Prostate gland (tissue), 2 donors: Measurements from ENCODE around the gene NECTIN4.
A peak's percentile ranks its signal among the peaks of the same experiment; 100 is the strongest.

Source experiments
- CTCF ChIP-seq, 4 experiments: fragments of 200-600 bp in 2 of 4; fragments of 450-650 bp in 2 of 4; sonication (generic) in 2 of 4; IDR thresholded peaks; 1 replicate in 3 of 4; 2 replicates in 1 of 4; pipeline ENCODE4 v1.5.1; 2016 to 2019; ENCODE audit warnings: antibody characterized with exemption in 4 of 4, mild to moderate bottlenecking in 2 of 4, moderate library complexity in 2 of 4
- POLR2A ChIP-seq: fragments of 450-650 bp; IDR thresholded peaks from one replicate; pipeline ENCODE4 v1.6.1; 2016; ENCODE audit warnings: antibody characterized with exemption, mild to moderate bottlenecking

- peak; percentile 73 for TF ChIP-seq POLR2A
- TF ChIP-seq CTCF (IDR thresholded peaks at IDR 0.05) = peak in 2 of 4 experiments; percentile 11 to 19
These were observed 50.7 kb downstream of the NECTIN4 start, which contains the start of gene TSTD1 for GRCh38 chr1:161038523-161039153.
